ENCODE results near the gene BUD13.

BUD13 gene

DNA sequence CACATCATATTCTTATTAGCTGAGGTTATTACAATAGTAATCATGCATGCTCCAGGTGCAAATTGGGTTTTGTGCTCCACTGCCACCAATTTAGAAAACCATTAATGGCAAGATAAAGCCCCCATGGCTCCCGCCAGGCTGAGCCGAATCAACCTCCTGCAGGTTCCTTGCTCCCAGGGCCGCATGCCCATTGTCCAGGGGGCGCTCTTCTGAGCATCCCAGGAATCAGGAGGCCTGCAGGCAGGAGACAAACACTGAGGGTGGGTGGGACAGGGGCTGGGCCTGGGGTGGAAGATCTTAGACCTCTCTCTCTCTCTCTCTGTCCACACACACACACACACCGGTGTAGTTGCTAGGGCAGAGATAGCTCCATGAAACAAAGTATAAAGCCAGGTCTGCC, 57.4 kb downstream of the BUD13 start:
- no peak for DNase-seq (ENCODE audit: low spot score)

DNA sequence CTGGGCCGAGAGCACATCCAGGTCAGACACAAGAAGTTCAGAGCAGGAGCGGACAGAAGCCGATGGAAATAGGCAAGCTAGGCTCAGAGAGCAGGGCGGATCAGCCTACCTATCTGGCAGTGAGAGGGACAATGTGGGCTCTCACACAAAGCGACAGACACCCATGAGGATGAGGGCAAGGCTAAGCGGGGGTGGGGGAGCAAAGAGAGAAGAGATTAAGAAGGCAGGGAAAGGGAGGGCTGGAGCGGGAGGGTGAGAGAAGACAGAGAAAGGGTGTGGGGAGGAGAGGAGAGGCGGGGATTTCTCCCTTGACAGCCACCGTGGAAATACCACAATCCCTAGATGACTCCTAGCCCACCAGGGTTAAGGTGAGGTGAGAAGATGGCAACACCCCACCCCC, 57.9 kb downstream of the BUD13 start:
- DNase-seq (ENCODE audit: low spot score): no peak

DNA sequence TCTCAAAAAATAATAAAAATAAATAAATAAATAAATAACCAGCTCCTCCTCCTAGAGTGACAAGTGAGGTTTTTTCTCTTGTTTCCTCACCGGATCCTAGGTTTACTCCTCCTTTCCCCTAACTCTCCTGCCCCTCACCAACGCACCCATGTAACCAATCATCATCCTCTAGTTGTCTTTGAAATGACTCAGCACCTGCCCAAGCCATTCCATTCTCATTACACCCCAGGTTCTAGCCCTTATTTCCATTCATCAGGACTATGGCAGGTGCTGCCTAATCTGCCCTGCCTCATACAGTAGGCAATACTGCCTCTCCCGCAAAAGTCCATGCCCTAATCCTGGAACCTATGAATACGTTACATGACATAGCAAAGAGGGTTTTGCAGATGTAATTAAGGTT, 60.4 kb downstream of the BUD13 start:
- DNase-seq (ENCODE audit: low spot score): no peak

DNA sequence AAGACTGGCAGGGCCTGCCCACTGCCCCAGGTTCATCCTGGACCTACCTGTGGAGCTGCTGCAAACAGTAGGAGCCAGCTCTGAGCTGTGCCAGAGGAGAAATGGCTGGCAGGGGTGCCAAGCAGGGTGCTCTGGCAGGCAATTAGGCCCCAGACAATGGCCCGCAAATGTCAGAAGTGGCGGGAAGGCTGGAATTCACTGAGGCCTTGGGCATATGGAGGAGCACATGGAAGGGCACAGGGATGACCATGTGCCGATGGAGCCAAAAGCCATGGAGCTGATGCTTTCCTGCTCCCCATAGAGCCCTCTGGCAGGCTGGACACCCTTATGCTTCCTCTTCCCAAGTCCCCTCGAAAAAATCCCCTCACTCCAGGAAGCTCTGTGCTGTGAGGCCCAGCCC, 62.0 kb downstream of the BUD13 start:
- no peak for DNase-seq (ENCODE audit: low spot score)

DNA sequence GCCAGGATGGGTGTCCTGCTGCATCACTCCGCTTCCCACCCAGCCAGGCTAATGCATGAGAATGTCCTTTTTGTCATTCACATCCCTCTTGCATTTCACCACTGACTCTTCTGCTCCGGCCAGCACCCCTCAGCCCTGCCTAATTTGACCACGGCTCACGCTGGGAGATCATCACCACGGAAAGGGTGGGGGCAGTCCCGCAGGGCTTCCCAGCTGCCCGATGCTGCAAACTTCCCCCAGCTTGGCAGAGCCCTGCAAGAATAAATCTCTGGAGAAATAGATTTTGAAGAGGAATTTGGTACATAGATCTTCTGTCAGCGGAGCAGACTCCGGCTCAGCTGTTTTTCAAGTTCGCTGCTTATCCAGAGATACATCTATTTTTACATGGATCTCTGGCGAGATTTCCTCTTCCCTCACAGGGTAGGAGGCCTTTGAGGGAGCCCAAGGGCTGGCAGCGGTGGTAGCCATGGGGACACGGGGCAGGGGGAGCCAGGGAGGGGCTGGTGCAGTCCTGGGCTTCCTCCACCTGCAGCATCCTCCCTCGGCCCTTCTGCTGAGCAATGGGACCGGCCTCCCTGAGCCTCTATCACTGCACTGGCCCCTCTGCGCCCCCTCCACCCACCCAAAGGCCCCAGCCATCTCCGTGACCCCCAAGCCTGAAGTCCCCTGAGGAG, 62.6 kb downstream of the BUD13 start:
- no peak for DNase-seq (ENCODE audit: low spot score)

DNA sequence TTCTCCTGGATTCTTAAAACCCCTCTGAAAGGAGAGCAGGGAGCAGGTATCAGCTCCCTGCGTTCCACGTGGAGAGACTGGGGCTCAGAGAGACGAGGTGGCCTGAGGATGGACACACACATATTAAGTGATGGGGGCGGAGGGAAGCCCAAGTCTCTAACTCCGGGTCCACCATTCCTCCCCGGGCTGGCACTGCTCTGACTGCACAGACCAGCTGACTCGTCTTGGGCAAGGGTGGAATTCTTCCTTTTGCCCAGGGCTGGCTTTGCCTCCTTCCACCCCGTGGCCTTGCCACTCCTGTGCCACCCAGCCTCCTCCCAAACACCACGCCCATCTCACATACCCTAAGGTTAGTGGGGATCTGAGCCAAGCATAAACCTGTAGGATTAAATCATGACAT, 65.0 kb downstream of the BUD13 start:
- DNase-seq (ENCODE audit: low spot score): no peak

DNA sequence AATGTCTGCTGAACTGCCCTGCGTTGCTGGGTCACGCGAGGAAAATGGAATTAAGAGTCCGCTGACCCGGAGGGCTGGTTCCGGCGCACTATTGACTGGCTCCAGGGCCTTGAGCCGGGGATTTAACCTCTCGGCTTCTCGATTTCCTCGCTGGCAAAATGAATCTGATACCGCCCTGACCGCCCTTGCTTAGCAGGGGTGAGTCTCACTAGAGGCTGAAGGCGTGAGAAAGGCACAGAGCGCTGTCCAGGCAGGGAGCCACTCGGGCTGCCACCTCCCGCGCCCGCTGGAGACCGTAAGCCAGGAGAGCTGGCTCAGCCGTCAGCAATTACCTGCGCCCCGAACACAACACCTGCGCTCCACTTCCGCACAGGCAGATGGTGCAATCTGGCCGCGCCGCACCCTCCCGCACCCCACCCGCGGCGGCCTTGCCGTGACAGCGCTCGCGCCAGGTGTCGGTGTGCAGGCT, 65.6 kb downstream of the BUD13 start:
- DNase-seq (ENCODE audit: low spot score): no peak

DNA sequence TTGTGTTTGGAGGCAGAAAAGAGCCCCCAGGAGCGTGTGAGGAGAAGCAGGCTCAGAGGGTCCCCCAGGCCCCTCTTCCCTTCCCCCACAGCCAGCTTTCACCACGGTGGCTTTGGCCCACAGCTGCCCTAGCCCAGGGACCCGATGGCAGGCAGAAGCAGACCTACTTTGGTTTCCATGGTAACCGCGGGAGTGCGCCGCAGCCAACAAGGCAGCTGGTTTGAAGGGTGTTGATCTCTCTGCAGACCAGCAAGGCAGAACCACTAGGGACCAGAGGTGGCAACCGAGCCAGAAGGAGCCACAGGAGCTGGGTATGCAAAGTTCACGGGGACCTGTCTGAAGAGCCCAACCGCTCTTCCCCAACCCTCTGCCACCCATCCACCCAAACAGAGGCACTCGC, 69.4 kb downstream of the BUD13 start:
- no peak for DNase-seq (ENCODE audit: low spot score)

DNA sequence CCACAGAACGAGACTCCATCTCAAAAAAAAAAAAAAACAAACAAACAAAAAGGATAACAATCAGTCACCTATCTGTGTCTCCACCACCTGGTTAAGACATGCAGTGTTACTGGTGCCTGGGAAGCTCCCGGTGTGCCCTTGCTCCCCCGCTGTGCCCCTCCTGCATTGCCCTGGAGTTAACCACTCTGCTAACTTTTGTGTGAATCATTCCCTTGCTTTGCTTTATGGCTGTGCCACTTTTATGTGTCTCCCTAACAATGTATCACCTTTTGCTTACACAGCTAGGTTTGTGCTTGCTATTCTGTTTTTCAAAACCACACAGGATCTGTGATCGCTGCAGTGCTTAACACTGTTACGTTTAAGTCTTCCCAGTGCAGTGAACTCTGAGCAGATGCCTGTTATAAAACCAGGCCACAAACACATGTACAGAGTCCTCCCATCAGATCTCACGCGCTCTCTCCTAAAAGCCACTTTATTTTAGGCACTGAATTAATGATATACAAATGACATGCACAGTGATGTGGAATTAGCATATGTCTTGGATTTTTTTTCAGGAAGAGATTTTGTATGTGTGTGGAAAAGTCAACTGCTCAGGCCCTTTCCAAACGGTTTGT, 69.9 kb downstream of the BUD13 start:
- DNase-seq (ENCODE audit: low spot score): no peak

DNA sequence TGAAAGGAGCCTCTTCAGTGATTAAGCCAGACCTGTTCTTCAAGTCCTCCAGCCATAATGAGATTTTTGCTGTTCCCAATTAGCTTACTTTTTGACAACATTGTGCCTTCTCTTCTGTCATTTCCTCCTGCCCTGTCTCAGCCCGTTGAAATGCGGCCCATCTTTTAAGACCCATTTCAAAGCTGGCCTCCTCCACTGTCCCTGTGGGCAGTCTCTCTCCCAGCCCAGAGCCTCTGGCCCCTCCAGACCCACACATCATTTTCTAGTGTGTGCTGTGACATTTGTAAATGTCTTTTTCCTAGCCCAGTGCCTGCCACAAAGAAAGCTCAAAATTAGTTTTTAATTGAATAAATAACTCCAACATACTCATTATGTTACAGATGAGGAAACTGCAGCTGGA, 70.9 kb downstream of the BUD13 start:
- no peak for DNase-seq (ENCODE audit: low spot score)

DNA sequence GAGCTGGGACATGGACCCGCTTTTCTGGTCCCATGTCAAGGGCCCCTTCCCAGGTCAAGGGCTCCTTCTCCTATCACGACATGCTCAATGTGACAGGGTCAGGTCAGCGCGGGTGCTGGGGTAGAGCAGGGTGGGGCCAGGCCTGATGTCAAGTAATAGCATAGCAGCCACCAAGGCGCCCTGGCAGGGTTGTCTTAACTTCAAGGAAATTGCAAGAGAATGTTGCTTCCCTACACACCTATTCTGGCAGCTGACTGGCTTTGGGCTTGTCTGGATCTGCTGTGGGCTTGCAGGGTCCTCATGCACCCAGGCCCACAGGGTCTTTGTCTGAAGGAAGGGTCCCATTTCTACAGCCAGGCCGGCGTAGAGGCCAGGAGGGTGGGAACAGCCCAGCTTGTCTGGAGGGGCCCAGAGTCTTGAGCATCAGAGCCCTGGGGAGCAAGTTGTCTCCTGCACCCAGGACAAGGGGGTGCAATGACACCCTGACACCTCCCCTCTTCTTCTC, 71.4 kb downstream of the BUD13 start:
- no peak for DNase-seq (ENCODE audit: low spot score)

DNA sequence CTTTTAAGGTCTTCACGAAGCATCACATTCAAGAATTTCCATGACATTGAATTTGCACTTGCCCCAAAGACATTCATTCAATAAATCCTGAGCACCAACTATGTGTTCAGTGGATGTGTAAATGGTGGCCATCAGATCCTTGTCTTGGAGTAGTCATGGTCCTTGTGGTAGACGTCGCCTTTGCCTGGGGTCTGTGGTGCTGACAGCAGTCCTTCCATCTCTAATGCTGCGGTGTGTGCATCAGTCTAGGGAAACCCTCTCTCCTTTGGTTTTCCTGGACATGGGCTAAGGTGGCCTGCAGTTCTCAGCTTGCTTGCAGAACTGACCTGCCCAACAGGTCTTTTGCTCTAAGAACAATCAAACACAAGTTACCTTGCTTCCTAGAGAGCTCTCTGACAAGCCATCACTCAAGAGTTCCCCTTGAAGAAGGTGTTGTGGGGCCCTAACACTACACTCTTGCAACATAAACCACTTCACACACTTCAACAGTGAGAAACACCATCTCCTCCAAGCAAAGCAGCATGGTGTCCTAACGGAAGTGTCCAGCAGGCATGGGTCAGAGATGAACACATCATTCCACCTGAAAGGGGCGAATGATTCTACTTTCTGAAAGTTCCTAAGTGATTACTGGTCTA, 72.1 kb downstream of the BUD13 start:
- DNase-seq (ENCODE audit: low spot score): no peak

Data from LoVo (cell line).